Activated CD8-positive, alpha-beta T cell treated with anti-CD3 and anti-CD28 coated beads, Interleukin-2, amount 10 ng/mL, durations not matched to agents 7 days and 5 days (primary cell): ENCODE data around the gene ELMO2. TPM values are rescaled to one million over a fixed set of nuclear protein-coding genes. Genes with fewer than 3 reads are reported as not detected.

ENCODE experiments used
- ATAC-seq: fragments of 150-1000 bp; cut with Tn5 transposase; one replicate; pipeline ENCODE4 v1.10.0; 2021; ENCODE audit warnings: moderate library complexity
- CTCF ChIA-PET: fragments of 350-600 bp; sonication (Branson Sonifier 250); formaldehyde crosslinking; loops from one replicate; lab custom pipeline; 2021; ENCODE audit warnings: antibody characterized with exemption; lab: Charles Lee
- POLR2A ChIA-PET: fragments of 350-600 bp; sonication (Branson Sonifier 250); formaldehyde crosslinking; loops from one replicate; lab custom pipeline; 2021; ENCODE audit warnings: antibody characterized with exemption; lab: Charles Lee
- DNase-seq: peaks from one replicate; pipeline ENCODE4 v3.0.0-alpha.2; 2020
- H3K27ac Mint-ChIP-seq: one replicate; pipeline ENCODE4 v1.8.0; 2021; ENCODE audit warnings: mild to moderate bottlenecking, mixed read lengths
- H3K27me3 Mint-ChIP-seq: one replicate; pipeline ENCODE4 v1.8.0; 2021; ENCODE audit warnings: low read depth, mixed read lengths
- H3K36me3 Mint-ChIP-seq: one replicate; pipeline ENCODE4 v1.8.0; 2021; ENCODE audit warnings: low read depth, mixed read lengths
- H3K4me1 Mint-ChIP-seq: one replicate; pipeline ENCODE4 v1.8.0; 2021; ENCODE audit warnings: low read depth, mixed read lengths
- H3K4me3 Mint-ChIP-seq: one replicate; pipeline ENCODE4 v1.8.0; 2021; ENCODE audit warnings: mild to moderate bottlenecking, mixed read lengths
- H3K9me3 Mint-ChIP-seq: one replicate; pipeline ENCODE4 v1.8.0; 2022; ENCODE audit warnings: mixed read lengths; ENCODE audit not compliant: insufficient read depth
- total RNA-seq, 2 experiments: library from RNA; stranded (reverse); gene quantifications; one replicate each; pipeline ENCODE4 v1.2.3, GENCODE V29; 2021

Gene ELMO2
- total RNA-seq, 2 experiments from 2014 or later: 66.1 to 82.3 TPM

DNA sequence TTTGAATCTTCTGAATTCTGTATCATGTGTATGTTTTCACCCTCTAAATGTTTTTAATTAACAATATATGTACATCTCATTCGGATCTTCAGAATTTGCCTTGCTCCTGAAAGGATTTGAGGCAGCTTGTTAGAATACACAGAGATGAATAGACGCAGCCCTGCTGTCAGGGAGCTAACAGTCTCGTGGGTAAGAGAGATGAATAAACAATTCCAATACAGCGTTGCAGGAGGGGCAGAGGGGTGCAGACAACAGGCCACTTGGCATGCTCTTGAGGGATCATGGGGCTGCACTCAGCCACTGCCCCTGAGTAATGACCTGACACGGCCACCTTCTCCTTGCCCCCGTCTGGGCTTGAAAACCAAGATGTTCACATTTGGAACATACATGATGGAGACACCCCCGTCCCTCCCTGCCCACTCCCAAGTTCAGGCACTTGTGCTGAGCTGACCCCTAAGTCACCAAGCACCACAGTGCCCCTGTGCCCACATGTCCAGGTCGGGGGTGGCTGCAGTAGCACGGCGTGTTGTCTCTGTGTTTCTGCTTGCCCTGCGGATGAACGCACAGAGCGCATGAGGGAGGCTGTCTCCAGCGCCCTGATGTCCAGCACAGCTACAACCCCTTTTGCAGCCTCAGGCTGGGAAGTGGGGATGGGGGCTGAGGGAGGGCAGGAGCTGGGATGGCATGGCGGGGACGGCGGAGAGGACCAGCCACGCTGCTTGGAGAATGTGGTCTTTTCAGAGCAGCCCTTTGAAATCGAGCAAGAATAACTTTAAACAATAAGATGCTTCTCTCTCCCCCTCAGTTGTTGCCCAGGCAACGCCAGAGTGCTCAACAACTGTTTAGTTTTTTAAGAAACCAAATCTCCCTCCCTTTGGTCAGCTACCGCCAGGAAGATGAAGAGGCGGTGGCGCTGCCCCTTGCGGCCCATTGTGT, 65.1 kb downstream of the ELMO2 start:
- CTCF ChIA-PET: interaction anchor here (0.7 to 1.4 kb wide), 2 partner anchors 8 to 65 kb away, joined by 3 to 5 read pairs; partner anchors contain the start of gene ELMO2
- Mint-ChIP-seq H3K9me3 (no peaks in the 10 kb centered on the region), H3K27me3 (peaks cover 28% of the 10 kb centered on the region), H3K36me3 (peaks cover 4% of the 10 kb centered on the region), H3K27ac (no peak overlapping the region), H3K4me3 (no peak overlapping the region), H3K4me1 (peaks cover 8% of the 10 kb centered on the region)
- POLR2A ChIA-PET: no interaction called here
- no peak for DNase-seq
- ATAC-seq: no peak

DNA sequence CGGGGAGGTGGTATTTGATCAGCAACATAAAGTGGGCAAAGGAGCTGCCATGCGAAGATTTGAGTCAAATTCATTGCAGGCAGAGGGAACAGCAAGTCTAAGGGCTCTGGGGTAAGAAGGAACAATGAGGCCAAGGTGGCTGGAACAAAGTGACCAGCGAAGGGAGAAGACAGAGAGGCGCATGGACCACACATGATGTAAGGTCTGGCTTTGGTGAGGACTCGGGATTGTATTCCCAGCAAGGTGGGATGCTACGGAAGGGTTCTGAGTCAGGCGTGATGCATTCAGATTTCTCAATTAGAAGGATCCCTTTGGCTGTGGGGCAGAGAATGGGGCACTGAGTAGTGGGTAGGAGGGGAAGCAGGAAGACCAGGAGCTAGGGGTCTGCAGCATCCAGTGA, 67.4 kb downstream of the ELMO2 start:
- CTCF ChIA-PET: interaction anchor here (0.8 to 1.0 kb wide), 2 partner anchors 10 to 32 kb away, joined by 3 to 4 read pairs; no protein-coding TSS in a partner anchor
- Mint-ChIP-seq H3K36me3 (no peaks in the 10 kb centered on the region), H3K4me1 (peaks cover 4% of the 10 kb centered on the region), H3K9me3 (no peaks in the 10 kb centered on the region), H3K27ac (no peak overlapping the region), H3K27me3 (peaks cover 29% of the 10 kb centered on the region), H3K4me3 (no peak overlapping the region)
- POLR2A ChIA-PET: interaction anchor here (0.8 kb wide), 1 partner anchor 25 kb away, joined by 4 read pairs; no protein-coding TSS in a partner anchor
- ATAC-seq (no peak), DNase-seq (no peak)

DNA sequence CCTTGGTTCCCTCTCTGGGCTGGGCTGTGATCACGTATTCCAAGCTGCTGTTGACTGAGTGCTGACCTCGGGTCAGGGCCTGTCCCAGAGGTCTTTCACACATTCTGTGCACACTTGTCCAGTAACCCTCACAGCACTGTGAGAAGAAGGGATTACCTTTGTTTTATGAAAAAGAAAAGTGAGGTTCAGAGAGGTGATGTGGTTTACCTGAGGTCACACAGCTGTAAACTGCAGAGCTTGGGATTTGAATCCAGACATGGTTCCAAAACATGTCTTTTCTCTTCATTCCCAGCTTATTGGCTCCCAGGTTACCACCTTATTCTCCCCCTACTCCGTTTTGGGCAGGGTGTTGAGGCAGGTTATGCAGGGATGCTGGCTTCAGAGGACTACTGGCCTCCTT, 69.7 kb downstream of the ELMO2 start:
- Mint-ChIP-seq H3K27me3 (peaks cover 18% of the 10 kb centered on the region), H3K9me3 (no peaks in the 10 kb centered on the region), H3K4me3 (no peak overlapping the region), H3K4me1 (no peaks in the 10 kb centered on the region), H3K27ac (no peak overlapping the region), H3K36me3 (no peaks in the 10 kb centered on the region)
- DNase-seq (no peak), ATAC-seq (no peak)
- ChIA-PET POLR2A (no interaction called here), CTCF (interaction anchor here (1.1 kb wide), 1 partner anchor 13 kb away, joined by 3 read pairs; no protein-coding TSS in a partner anchor)

DNA sequence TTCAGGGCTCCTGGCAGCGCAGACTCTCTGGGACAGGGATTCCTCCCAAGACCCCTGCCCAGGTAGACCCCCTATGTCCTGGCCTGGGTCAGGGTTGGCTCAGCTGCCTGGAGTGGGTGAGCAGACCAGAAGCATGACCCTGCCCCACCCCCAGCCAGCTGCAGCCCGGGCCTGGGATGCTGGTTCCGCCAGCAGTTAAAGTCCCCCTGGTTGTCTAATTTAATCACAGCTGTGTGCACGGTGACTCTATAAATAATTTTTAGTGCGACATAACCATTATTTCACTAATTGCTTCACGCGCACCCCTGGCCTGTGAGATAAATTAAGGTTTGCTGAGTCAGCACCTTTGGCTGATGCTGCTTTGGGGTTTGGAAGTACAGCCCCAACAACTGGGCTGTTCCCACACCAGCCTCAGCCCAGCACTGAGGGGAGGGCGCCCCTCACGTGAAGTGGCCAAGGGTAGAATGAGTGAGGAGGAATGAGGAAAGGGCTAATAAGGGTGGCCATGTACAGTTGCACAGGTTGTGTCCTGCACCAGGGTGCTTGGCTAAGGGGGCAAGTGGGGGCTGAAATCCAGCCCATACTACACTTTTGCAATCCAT, 72.0 kb downstream of the ELMO2 start:
- peaks cover 18% of the 10 kb centered on the region for H3K27me3 Mint-ChIP-seq
- ATAC-seq (no peak), DNase-seq (no peak)
- no peaks in the 10 kb centered on the region for H3K36me3 Mint-ChIP-seq
- ChIA-PET CTCF (interaction anchor here (1.5 kb wide), 1 partner anchor 28 kb away, joined by 3 read pairs; no protein-coding TSS in a partner anchor), POLR2A (no interaction called here)
- H3K4me1 Mint-ChIP-seq: no peaks in the 10 kb centered on the region
- no peak overlapping the region for H3K27ac Mint-ChIP-seq
- no peaks in the 10 kb centered on the region for H3K9me3 Mint-ChIP-seq
- H3K4me3 Mint-ChIP-seq: no peak overlapping the region

DNA sequence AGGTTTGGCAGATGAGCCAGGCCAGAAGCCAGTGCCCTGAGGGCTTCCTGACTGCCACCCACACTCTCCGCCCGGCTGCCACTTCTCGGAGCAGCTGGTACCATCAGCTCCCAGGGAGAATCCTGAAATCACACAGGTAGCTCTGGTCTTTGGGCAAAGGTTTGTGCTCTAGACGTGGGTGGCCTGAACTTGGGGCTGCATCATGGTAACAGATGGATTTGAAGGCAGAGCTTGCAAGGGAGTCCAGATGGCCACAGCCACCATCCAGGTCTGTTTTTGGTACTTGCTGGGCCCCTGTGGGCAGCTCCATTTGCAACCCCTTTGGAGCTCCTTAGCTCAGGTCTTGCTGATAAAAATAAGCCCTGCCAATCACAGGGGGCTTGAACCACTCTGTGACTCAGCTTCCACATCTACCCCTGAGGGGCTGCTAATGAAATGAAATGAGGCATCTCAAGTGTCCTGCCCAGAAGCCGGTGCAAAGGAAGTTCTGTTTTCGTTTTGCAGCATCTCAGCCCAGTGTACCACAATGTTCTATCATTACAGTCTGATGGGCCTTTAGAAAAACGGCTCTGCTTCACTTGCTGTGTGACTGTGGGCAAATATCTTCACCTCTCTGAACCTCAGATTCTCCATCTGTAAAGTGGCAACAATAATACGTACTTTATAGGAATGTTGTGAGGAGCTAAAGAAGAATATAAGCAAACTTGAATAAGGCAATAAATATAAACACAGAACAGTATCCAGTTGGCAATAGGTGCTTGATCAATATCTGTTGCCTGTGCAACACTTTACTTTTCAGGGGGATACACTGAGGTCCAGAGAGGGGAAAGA, 73.0 kb downstream of the ELMO2 start:
- ChIA-PET CTCF (interaction anchor here (1.5 kb wide), 1 partner anchor 27 kb away, joined by 3 read pairs; no protein-coding TSS in a partner anchor), POLR2A (interaction anchor here (0.6 to 1.2 kb wide), 2 partner anchors 31 to 51 kb away, joined by 3 read pairs; no protein-coding TSS in a partner anchor)
- Mint-ChIP-seq H3K4me1 (no peaks in the 10 kb centered on the region), H3K9me3 (no peaks in the 10 kb centered on the region), H3K27me3 (peaks cover 13% of the 10 kb centered on the region), H3K36me3 (no peaks in the 10 kb centered on the region), H3K4me3 (no peak overlapping the region), H3K27ac (no peak overlapping the region)
- ATAC-seq (no peak), DNase-seq (no peak)

DNA sequence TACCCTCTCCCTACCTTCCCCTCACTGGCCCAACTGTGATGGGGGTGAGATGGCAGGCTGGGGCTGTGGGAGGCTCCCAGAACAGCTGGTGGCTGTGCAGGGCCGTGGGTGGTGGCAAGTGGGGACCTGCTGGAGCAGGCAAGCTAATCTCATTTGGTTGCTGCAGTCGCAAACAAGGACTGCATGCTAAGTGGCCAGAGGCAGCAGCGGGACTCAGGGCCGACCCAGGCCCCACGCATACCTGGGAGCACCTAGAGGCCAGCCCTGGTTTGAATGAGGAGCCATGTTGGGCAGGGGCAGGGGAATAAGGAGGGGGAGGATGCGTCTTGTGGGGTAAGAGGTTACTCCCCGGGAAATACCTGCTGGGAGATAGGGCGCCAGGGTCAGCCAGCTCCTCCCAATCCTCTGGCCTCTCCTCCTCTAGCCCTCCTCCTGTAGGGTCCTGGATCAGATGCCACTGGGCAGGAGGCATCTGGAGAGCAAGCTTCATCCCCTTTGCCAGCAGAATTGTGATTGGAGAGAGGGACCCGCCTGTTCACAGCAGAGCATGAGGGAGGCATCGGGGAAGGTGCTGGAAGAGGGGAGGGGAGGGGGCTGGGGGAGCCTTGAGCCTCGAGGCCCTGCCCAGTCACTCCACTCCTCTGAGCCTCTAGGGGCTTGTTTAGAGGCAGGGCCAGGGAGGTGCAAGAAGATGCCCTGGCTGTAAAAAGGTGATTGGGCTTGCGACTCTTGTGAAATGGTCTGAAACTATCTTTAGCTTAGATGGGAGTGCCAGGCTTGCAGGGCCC, 73.8 kb downstream of the ELMO2 start:
- ATAC-seq (no peak), DNase-seq (no peak)
- no peaks in the 10 kb centered on the region for H3K36me3 Mint-ChIP-seq
- CTCF ChIA-PET: no interaction called here
- H3K27me3 Mint-ChIP-seq: peaks cover 13% of the 10 kb centered on the region
- H3K4me1 Mint-ChIP-seq: no peaks in the 10 kb centered on the region
- POLR2A ChIA-PET: interaction anchor here (0.6 to 1.2 kb wide), 2 partner anchors 32 to 52 kb away, joined by 3 read pairs; no protein-coding TSS in a partner anchor
- no peaks in the 10 kb centered on the region for H3K9me3 Mint-ChIP-seq
- no peak overlapping the region for H3K27ac Mint-ChIP-seq
- no peak overlapping the region for H3K4me3 Mint-ChIP-seq

DNA sequence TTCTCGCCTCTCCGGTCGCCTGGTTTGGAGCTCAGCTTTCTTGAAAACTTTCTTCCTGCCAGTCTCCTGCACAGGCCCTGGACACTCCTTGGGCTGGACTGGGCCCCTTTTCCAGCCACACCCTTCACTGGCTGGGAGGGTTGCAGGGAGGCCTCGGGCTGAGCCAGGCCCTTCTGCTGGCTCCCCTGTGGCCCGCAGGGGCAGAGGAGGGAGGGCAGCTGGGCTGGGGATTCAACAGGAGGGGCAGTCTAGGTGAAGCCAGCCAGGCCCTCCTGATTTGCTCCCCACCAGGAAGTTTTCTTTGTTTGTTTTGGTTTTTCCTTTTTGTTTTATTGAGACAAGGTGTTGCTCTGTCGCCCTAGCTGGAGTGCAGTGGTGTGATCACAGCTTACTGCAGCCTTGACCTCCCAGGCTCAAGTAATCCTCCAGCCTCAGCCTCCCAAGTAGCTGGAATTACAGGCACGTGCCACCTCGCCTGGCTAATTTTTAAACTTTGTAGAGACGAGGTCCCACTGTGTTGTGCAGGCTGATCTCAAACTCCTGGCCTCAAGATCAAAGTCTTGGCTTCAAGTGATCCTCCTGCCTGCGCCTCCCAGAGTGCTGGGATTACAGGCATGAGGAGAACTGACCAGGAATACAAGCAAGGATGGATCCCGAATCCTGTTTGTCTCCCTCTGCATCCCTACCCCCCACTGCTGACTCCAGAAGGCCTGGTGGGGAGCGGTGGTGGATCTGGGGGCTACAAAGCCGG, 74.6 kb downstream of the ELMO2 start:
- no peak for ATAC-seq
- POLR2A ChIA-PET: no interaction called here
- H3K9me3 Mint-ChIP-seq: no peaks in the 10 kb centered on the region
- no peak overlapping the region for H3K4me3 Mint-ChIP-seq
- no peak overlapping the region for H3K27ac Mint-ChIP-seq
- DNase-seq: no peak
- H3K27me3 Mint-ChIP-seq: peaks cover 13% of the 10 kb centered on the region
- CTCF ChIA-PET: no interaction called here
- H3K4me1 Mint-ChIP-seq: no peaks in the 10 kb centered on the region
- no peaks in the 10 kb centered on the region for H3K36me3 Mint-ChIP-seq

DNA sequence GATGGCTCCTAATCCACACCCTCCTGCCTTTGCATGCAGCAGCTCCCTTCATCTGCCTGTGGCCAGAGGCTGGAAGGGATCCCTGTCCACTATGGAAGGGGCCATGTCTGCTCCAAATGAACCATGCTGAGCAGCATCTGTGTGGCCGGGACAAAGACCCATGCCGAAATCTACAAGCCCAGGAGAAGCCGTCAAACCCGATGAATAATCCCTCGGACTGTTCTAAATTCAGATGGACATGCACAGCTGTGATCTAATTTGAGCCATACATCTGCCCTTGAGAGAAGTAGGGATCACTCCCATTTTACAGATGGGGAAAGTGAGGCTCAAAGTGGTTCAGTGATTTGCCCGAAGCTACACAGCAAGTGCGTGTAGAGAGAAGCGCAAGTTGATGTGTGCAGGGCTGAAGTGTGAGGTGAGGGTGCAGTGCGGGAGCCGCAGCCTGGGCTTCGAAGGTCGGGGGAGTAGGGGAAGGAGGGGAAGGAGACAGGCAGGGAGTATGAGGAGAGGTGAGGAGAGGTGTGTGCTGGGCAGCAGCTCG, 75.5 kb downstream of the ELMO2 start:
- no peak overlapping the region for H3K4me3 Mint-ChIP-seq
- H3K4me1 Mint-ChIP-seq: no peaks in the 10 kb centered on the region
- ChIA-PET CTCF (no interaction called here), POLR2A (no interaction called here)
- no peaks in the 10 kb centered on the region for H3K9me3 Mint-ChIP-seq
- no peak for DNase-seq
- ATAC-seq: no peak
- H3K27me3 Mint-ChIP-seq: peaks cover 10% of the 10 kb centered on the region
- no peak overlapping the region for H3K27ac Mint-ChIP-seq
- no peaks in the 10 kb centered on the region for H3K36me3 Mint-ChIP-seq

DNA sequence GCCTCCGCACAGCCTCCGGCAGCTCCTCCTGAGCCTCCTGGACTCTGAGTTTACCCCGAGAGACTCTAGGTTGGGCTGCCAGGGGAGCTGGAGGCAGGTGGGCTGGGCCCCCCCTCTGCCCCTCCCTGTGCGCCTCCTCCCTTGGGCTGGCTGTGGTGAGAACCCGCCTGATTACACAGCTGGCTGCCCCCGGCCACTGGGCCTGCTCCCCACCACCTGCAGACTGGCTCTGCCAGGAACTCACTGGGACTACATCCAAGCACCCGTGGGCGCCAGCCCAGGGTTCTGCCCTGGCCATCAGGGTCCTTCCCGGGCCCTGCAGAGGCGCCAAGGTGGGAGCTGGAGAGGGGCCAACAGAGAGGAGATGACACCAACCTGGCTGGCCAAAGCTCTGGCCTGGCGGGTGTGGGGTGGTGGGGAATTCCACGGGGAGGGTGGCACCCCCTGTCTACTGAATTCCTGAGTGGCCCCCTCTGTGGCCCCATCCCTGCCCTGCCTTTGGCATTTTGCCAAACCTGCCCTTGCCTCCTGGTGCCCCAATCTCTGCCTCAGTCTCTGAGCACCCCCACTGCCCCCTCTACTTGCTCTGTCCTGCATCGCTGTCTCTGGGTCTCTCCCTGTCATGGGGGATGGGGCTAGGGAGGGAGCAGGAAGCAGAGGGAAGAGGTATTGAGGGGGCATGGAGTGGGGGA, 76.2 kb downstream of the ELMO2 start:
- H3K4me1 Mint-ChIP-seq: no peaks in the 10 kb centered on the region
- H3K36me3 Mint-ChIP-seq: no peaks in the 10 kb centered on the region
- DNase-seq (no peak), ATAC-seq (no peak)
- ChIA-PET CTCF (no interaction called here), POLR2A (interaction anchor here (0.6 kb wide), 1 partner anchor 201 kb away, joined by 3 read pairs; no protein-coding TSS in a partner anchor)
- H3K27me3 Mint-ChIP-seq: peaks cover 7% of the 10 kb centered on the region
- no peak overlapping the region for H3K4me3 Mint-ChIP-seq
- H3K9me3 Mint-ChIP-seq: no peaks in the 10 kb centered on the region
- no peak overlapping the region for H3K27ac Mint-ChIP-seq
